H9 (cell line): ENCODE measurements around the gene EML4. TPM values are rescaled to one million over a fixed set of nuclear protein-coding genes. Genes with fewer than 3 reads are reported as not detected.

Source experiments
- DNase-seq: peaks from one replicate; pipeline ENCODE4 v3.0.0-alpha.2; 2017
- H2AFZ ChIP-seq: one replicate; pipeline ENCODE4 v1.6.1; 2013; ENCODE audit warnings: mild to moderate bottlenecking, low read length, control low read depth, moderate library complexity
- H2AK5ac ChIP-seq: 2 replicates; pipeline ENCODE4 v1.6.1; 2013; ENCODE audit warnings: low read length, control low read depth, mixed read lengths; ENCODE audit not compliant: insufficient read length
- H2BK120ac ChIP-seq: one replicate; pipeline ENCODE4 v1.6.1; 2013; ENCODE audit warnings: low read depth, mild to moderate bottlenecking, low read length, control low read depth, inconsistent platforms; ENCODE audit not compliant: poor library complexity, severe bottlenecking
- H2BK12ac ChIP-seq: 2 replicates; pipeline ENCODE4 v1.6.1; 2013; ENCODE audit warnings: low read length, control low read depth, mixed read lengths, low read depth; ENCODE audit not compliant: insufficient read length
- H2BK15ac ChIP-seq: 2 replicates; pipeline ENCODE4 v1.6.1; 2013; ENCODE audit warnings: low read depth, low read length, control low read depth
- H2BK20ac ChIP-seq: one replicate; pipeline ENCODE4 v1.6.1; 2013; ENCODE audit warnings: low read depth, mild to moderate bottlenecking, low read length, control low read depth, inconsistent platforms; ENCODE audit not compliant: poor library complexity, severe bottlenecking
- H2BK5ac ChIP-seq: 2 replicates; pipeline ENCODE4 v1.6.1; 2013; ENCODE audit warnings: low read length, control low read depth, mixed read lengths; ENCODE audit not compliant: insufficient read length
- H3K14ac ChIP-seq: 2 replicates; pipeline ENCODE4 v1.6.1; 2013; ENCODE audit warnings: low read length, control low read depth; ENCODE audit not compliant: insufficient read depth
- H3K18ac ChIP-seq: 2 replicates; pipeline ENCODE4 v1.6.1; 2013; ENCODE audit warnings: low read depth, mild to moderate bottlenecking, mixed read lengths, low read length, control low read depth; ENCODE audit not compliant: insufficient read length
- H3K23ac ChIP-seq: 2 replicates; pipeline ENCODE4 v1.6.1; 2013; ENCODE audit warnings: low read length, control low read depth, mixed read lengths, low read depth; ENCODE audit not compliant: insufficient read length
- H3K23me2 ChIP-seq: 2 replicates; pipeline ENCODE4 v1.6.1; 2013; ENCODE audit warnings: low read depth, mild to moderate bottlenecking, mixed read lengths, low read length, control low read depth; ENCODE audit not compliant: insufficient read length, poor library complexity, severe bottlenecking
- H3K27ac ChIP-seq: 2 replicates; pipeline ENCODE4 v1.5.1; 2013; ENCODE audit warnings: low read length, control low read depth, mixed read lengths, low read depth; ENCODE audit not compliant: insufficient read length
- H3K27me3 ChIP-seq: 2 replicates; pipeline ENCODE4 v1.6.1; 2013; ENCODE audit warnings: low read length, control low read depth, inconsistent platforms; ENCODE audit not compliant: insufficient read depth
- H3K4ac ChIP-seq: 2 replicates; pipeline ENCODE4 v1.6.1; 2013; ENCODE audit warnings: low read depth, mild to moderate bottlenecking, control low read depth, inconsistent platforms, low read length, moderate library complexity
- H3K4me1 ChIP-seq: 2 replicates; pipeline ENCODE4 v1.6.1; 2013; ENCODE audit warnings: low read length, control low read depth, inconsistent platforms; ENCODE audit not compliant: insufficient read depth
- H3K4me2 ChIP-seq: 2 replicates; pipeline ENCODE4 v1.6.1; 2013; ENCODE audit warnings: low read length, control low read depth, mixed read lengths; ENCODE audit not compliant: insufficient read length, insufficient read depth
- H3K56ac ChIP-seq: 2 replicates; pipeline ENCODE4 v1.6.1; 2013; ENCODE audit warnings: low read depth, mild to moderate bottlenecking, mixed read lengths, low read length, control low read depth; ENCODE audit not compliant: insufficient read length
- H3K79me1 ChIP-seq: 2 replicates; pipeline ENCODE4 v1.6.1; 2013; ENCODE audit warnings: low read depth, mild to moderate bottlenecking, moderate library complexity, low read length, control low read depth, inconsistent platforms; ENCODE audit not compliant: insufficient read depth, poor library complexity, severe bottlenecking
- H3K79me2 ChIP-seq: 2 replicates; pipeline ENCODE4 v1.6.1; 2013; ENCODE audit warnings: low read length, control low read depth, inconsistent platforms; ENCODE audit not compliant: insufficient read depth
- H3K9ac ChIP-seq: 2 replicates; pipeline ENCODE4 v1.6.1; 2013; ENCODE audit warnings: low read length, control low read depth, mixed read lengths; ENCODE audit not compliant: insufficient read length; ENCODE audit errors: extremely low read depth
- H3K9me3 ChIP-seq: one replicate; pipeline ENCODE4 v1.6.1; 2013; ENCODE audit warnings: low read depth, low read length, inconsistent platforms; ENCODE audit not compliant: control insufficient read depth
- H3T11ph ChIP-seq: one replicate; pipeline ENCODE4 v1.6.1; 2013; ENCODE audit warnings: mild to moderate bottlenecking, low read length, control low read depth, inconsistent platforms
- H4K20me1 ChIP-seq: one replicate; pipeline ENCODE4 v1.6.1; 2013; ENCODE audit not compliant: control insufficient read depth, insufficient read length, insufficient read depth
- H4K5ac ChIP-seq: 2 replicates; pipeline ENCODE4 v1.6.1; 2013; ENCODE audit warnings: low read depth, mild to moderate bottlenecking, mixed read lengths, low read length, control low read depth; ENCODE audit not compliant: insufficient read length
- H4K8ac ChIP-seq: replicated peaks from 2 replicates; pipeline ENCODE4 v1.6.1; 2013; ENCODE audit warnings: low read length, control low read depth, mixed read lengths, low read depth; ENCODE audit not compliant: insufficient read length
- H4K91ac ChIP-seq: 2 replicates; pipeline ENCODE4 v1.6.1; 2013; ENCODE audit warnings: low read depth, mild to moderate bottlenecking, moderate library complexity, mixed read lengths, low read length, control low read depth; ENCODE audit not compliant: insufficient read length
- H3K27ac Mint-ChIP-seq, 3 experiments: 2 replicates in 2 of 3; 3 replicates in 1 of 3; pipeline ENCODE4 v1.8.0; 2020 to 2021; ENCODE audit warnings: mixed read lengths in 3 of 3, mild to moderate bottlenecking in 1 of 3, moderate library complexity in 1 of 3
- H3K27me3 Mint-ChIP-seq: 2 replicates; pipeline ENCODE4 v1.8.0; 2021; ENCODE audit warnings: low read depth, mild to moderate bottlenecking, moderate library complexity, mixed read lengths
- H3K36me3 Mint-ChIP-seq, 3 experiments: 2 replicates in 2 of 3; 3 replicates in 1 of 3; pipeline ENCODE4 v1.8.0; 2020 to 2021; ENCODE audit warnings: low read depth in 3 of 3, mixed read lengths in 3 of 3; ENCODE audit not compliant: insufficient read depth in 1 of 3
- H3K4me1 Mint-ChIP-seq, 2 experiments: 2 replicates each; pipeline ENCODE4 v1.8.0; 2020; ENCODE audit warnings: mixed read lengths in 2 of 2
- H3K4me3 Mint-ChIP-seq, 2 experiments: 2 replicates in 1 of 2; 3 replicates in 1 of 2; pipeline ENCODE4 v1.8.0; 2020 to 2021; ENCODE audit warnings: mild to moderate bottlenecking in 2 of 2, mixed read lengths in 2 of 2, moderate library complexity in 1 of 2
- H3K9me3 Mint-ChIP-seq, 2 experiments: 2 replicates in 1 of 2; 3 replicates in 1 of 2; pipeline ENCODE4 v1.8.0; 2020; ENCODE audit warnings: mild to moderate bottlenecking in 2 of 2, mixed read lengths in 2 of 2, moderate library complexity in 1 of 2
- CTCF ChIP-seq: fragments of 200-600 bp; sonication (generic); conservative IDR thresholded peaks from 3 replicates; pipeline ENCODE4 v1.8.0; 2021; ENCODE audit warnings: antibody characterized with exemption, mild to moderate bottlenecking
- WGBS: extraction: QIAGEN DNeasy Blood & Tissue Kit; methylation state at CpG from one replicate; pipeline ENCODE4 v1.1.7; 2013; ENCODE audit warnings: missing lambda C conversion rate, low lambda C conversion rate, mixed read lengths; ENCODE audit not compliant: insufficient read length; ENCODE audit errors: extremely low coverage; 5-methylcytosine and 5-hydroxymethylcytosine counted together
- total RNA-seq: library from RNA; stranded (reverse); gene quantifications from 2 replicates; pipeline ENCODE4 v1.2.1, GENCODE V29; 2021

Gene EML4
- total RNA-seq, 1 experiment from 2014 or later, result 68.6 TPM

GRCh38 chr2:42186945-42187632, 17.9 kb downstream of the EML4 start:
- no peak overlapping the region for H3K23ac ChIP-seq
- H2BK15ac ChIP-seq, result no peak overlapping the region
- Mint-ChIP-seq H3K9me3 (no peaks in the 10 kb centered on the region), H3K4me3 (no peak overlapping the region), H3K4me1 (peaks cover 7 to 11% of the 10 kb centered on the region in 2 experiments), H3K27me3 (no peaks in the 10 kb centered on the region), H3K27ac (no peak overlapping the region), H3K36me3 (no peaks in the 10 kb centered on the region)
- no peak overlapping the region for H3K18ac ChIP-seq
- H2BK5ac ChIP-seq, result no peak overlapping the region
- H3K27me3 ChIP-seq, result no peaks in the 10 kb centered on the region
- H3K23me2 ChIP-seq, result no peaks in the 10 kb centered on the region
- H4K5ac ChIP-seq, result no peak overlapping the region
- no peaks in the 10 kb centered on the region for H3K4me1 ChIP-seq
- H3K4me2 ChIP-seq, result no peak overlapping the region
- H2AFZ ChIP-seq, result no peak overlapping the region
- no peak overlapping the region for H3T11ph ChIP-seq
- H2AK5ac ChIP-seq, result no peak overlapping the region
- H3K4ac ChIP-seq, result no peak overlapping the region
- H3K14ac ChIP-seq, result no peak overlapping the region
- peaks cover 7% of the 10 kb centered on the region; the same call in 1 of the 2 replicates for H3K79me2 ChIP-seq
- H4K91ac ChIP-seq, result no peak overlapping the region
- H4K8ac ChIP-seq, result no peak overlapping the region
- no peak overlapping the region for H2BK20ac ChIP-seq
- DNase-seq, result no peak
- H3K9ac ChIP-seq, result no peak overlapping the region
- H3K27ac ChIP-seq, result no peak overlapping the region
- WGBS, result no CpG with 5 or more reads among the region's 8 CpGs
- no peaks in the 10 kb centered on the region for H4K20me1 ChIP-seq
- no peaks in the 10 kb centered on the region for H3K9me3 ChIP-seq
- H2BK120ac ChIP-seq, result no peak overlapping the region
- H3K79me1 ChIP-seq, result peaks cover 2% of the 10 kb centered on the region
- no peak for TF ChIP-seq CTCF
- no peak overlapping the region for H3K56ac ChIP-seq
- H2BK12ac ChIP-seq, result no peak overlapping the region
